CD14-positive monocyte (primary cell): ENCODE data around the gene THEM4. TPM values are rescaled to one million over a fixed set of nuclear protein-coding genes. Genes with fewer than 3 reads are reported as not detected.

Experiments
- DNase-seq, 3 donors: peaks; one replicate each; pipeline ENCODE4 v3.0.0-alpha.2; 2011 to 2022
- H2AFZ ChIP-seq: 2 replicates; pipeline ENCODE4 v1.6.0; 2012; ENCODE audit warnings: mild to moderate bottlenecking, low read depth, low read length, inconsistent platforms; ENCODE audit not compliant: insufficient read depth, poor library complexity, severe bottlenecking
- H3K27ac ChIP-seq, 2 donors: 1 replicate in 1 of 2; 2 replicates in 1 of 2; pipeline ENCODE4 v1.5.1; 2012 to 2013; ENCODE audit warnings: low read length in 2 of 2, control low read depth in 1 of 2, inconsistent platforms in 1 of 2, low read depth in 1 of 2, mild to moderate bottlenecking in 1 of 2
- H3K27me3 ChIP-seq, 2 donors: one replicate each; pipeline versions ENCODE4 v1.6.0 to v1.6.1; 2011 to 2013; ENCODE audit warnings: low read length in 2 of 2; ENCODE audit not compliant: control insufficient read depth in 2 of 2, insufficient read depth in 2 of 2
- H3K36me3 ChIP-seq, 2 donors: replicated peaks in 1 of 2; 1 replicate in 1 of 2; 2 replicates in 1 of 2; pipeline versions ENCODE4 v1.5.1 to v1.6.1; 2012 to 2013; ENCODE audit warnings: low read length in 2 of 2, control low read depth in 1 of 2, inconsistent platforms in 1 of 2, mild to moderate bottlenecking in 1 of 2; ENCODE audit not compliant: insufficient read depth in 2 of 2, control insufficient read depth in 1 of 2
- H3K4me1 ChIP-seq, 2 donors: 1 replicate in 1 of 2; 2 replicates in 1 of 2; pipeline versions ENCODE4 v1.5.1 to v1.6.1; 2012 to 2013; ENCODE audit warnings: low read length in 2 of 2, control low read depth in 1 of 2, inconsistent platforms in 1 of 2, mild to moderate bottlenecking in 1 of 2, moderate library complexity in 1 of 2; ENCODE audit not compliant: insufficient read depth in 2 of 2, control insufficient read depth in 1 of 2
- H3K4me2 ChIP-seq: replicated peaks from 2 replicates; pipeline ENCODE3; 2012; ENCODE audit warnings: low read length, moderate library complexity, mild to moderate bottlenecking; ENCODE audit not compliant: poor library complexity, severe bottlenecking; ENCODE audit errors: extremely low read depth
- H3K4me3 ChIP-seq, 3 experiments: fragments of 200-600 bp in 1 of 3; sonication (generic) in 1 of 3; replicated peaks in 1 of 3; 1 replicate in 2 of 3; 2 replicates in 1 of 3; pipeline ENCODE4 v1.5.1; 2011 to 2013; ENCODE audit warnings: low read length in 3 of 3, mild to moderate bottlenecking in 3 of 3, control low read depth in 2 of 3, low read depth in 2 of 3, inconsistent platforms in 1 of 3, moderate library complexity in 1 of 3
- H3K79me2 ChIP-seq: 2 replicates; pipeline ENCODE4 v1.6.0; 2012; ENCODE audit warnings: mild to moderate bottlenecking, control low read depth, inconsistent platforms, low read length, moderate library complexity; ENCODE audit not compliant: insufficient read depth
- H3K9ac ChIP-seq: 2 replicates; pipeline ENCODE4 v1.6.0; 2017; ENCODE audit warnings: low read length, mild to moderate bottlenecking; ENCODE audit not compliant: insufficient read depth, poor library complexity, severe bottlenecking
- H3K9me3 ChIP-seq, 2 donors: replicated peaks in 1 of 2; 1 replicate in 1 of 2; 2 replicates in 1 of 2; pipeline versions ENCODE4 v1.5.1 to v1.6.1; 2012 to 2013; ENCODE audit warnings: low read length in 2 of 2, control low read depth in 1 of 2; ENCODE audit not compliant: control insufficient read depth in 1 of 2, insufficient read depth in 1 of 2
- H4K20me1 ChIP-seq: 2 replicates; pipeline ENCODE4 v1.6.0; 2012; ENCODE audit warnings: mild to moderate bottlenecking, low read length, control low read depth, moderate library complexity; ENCODE audit not compliant: insufficient read depth
- H3K27ac Mint-ChIP-seq, 7 donors: one replicate each; pipeline ENCODE4 v1.8.0; 2020; ENCODE audit warnings: mild to moderate bottlenecking in 7 of 7, mixed read lengths in 7 of 7, moderate library complexity in 6 of 7, inconsistent platforms in 2 of 7
- H3K27me3 Mint-ChIP-seq, 3 donors: one replicate each; pipeline ENCODE4 v1.8.0; 2021 to 2022; ENCODE audit warnings: low read depth in 3 of 3, mild to moderate bottlenecking in 3 of 3, mixed read lengths in 3 of 3, moderate library complexity in 3 of 3, inconsistent platforms in 1 of 3
- H3K36me3 Mint-ChIP-seq, 2 donors: one replicate each; pipeline ENCODE4 v1.8.0; 2020; ENCODE audit warnings: mixed read lengths in 2 of 2, inconsistent platforms in 1 of 2, mild to moderate bottlenecking in 1 of 2
- H3K4me1 Mint-ChIP-seq: one replicate; pipeline ENCODE4 v1.8.0; 2020; ENCODE audit warnings: mild to moderate bottlenecking, mixed read lengths
- H3K4me3 Mint-ChIP-seq, 2 donors: one replicate each; pipeline ENCODE4 v1.8.0; 2020; ENCODE audit warnings: mild to moderate bottlenecking in 2 of 2, mixed read lengths in 2 of 2, moderate library complexity in 1 of 2
- H3K9me3 Mint-ChIP-seq, 7 donors: one replicate each; pipeline ENCODE4 v1.8.0; 2020 to 2022; ENCODE audit warnings: mixed read lengths in 7 of 7, mild to moderate bottlenecking in 6 of 7, moderate library complexity in 6 of 7, inconsistent platforms in 2 of 7
- CTCF ChIP-seq: fragments of 200-600 bp; IDR thresholded peaks from one replicate; pipeline ENCODE4 v1.8.0; 2022; ENCODE audit warnings: antibody characterized with exemption, mild to moderate bottlenecking
- WGBS: methylation state at CpG from one replicate; pipeline ENCODE4 v1.1.5; 2013; ENCODE audit warnings: missing lambda C conversion rate; ENCODE audit not compliant: insufficient coverage; 5-methylcytosine and 5-hydroxymethylcytosine counted together
- intact Hi-C, 2 donors: fragments of 100-400 bp; cut with micrococcal nuclease; formaldehyde crosslinking; loops; one replicate each; pipeline versions ENCODE4 v1.15.0 to v1.15.1; 2023
- polyA plus RNA-seq, 3 donors: library from polyadenylated mRNA; depleted of rRNA in 1 of 3; unstranded in 2 of 3; stranded (reverse) in 1 of 3; fragments of 300-500 nt in 2 of 3; fragments of >200 nt in 1 of 3; fragmentation: Illumina TruSeq in 2 of 3; gene quantifications; 1 replicate in 2 of 3; 2 replicates in 1 of 3; pipeline ENCODE4 v1.2.3, GENCODE V29; 2012 to 2021

The THEM4 gene
- polyA plus RNA-seq, 3 donors, result 3.7 to 6.0 (median 4.6) TPM

DNA sequence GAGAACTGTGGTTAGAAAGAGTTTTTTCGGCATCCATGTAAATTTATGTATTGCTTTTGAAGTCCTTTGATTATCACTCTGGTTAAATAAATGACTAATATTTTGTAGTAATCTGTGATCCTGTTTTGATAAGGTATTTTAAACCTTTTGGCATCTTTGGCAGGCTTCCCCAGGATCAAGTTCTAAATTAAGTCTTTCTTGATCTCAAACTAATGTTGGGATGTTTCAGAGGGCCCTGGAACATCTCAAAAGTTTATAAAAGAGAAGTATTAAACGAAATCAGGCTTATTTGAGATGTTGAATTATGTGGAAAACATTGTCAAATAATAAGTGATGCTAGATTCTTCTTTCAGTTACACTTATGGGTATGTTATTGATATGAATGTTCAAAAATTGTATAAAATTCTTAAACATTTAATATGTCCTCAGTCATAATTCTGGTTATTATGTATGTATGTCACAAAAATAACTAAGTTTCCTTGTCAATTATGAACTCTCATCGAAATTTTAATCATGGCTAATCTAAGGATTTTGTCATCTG, 47.7 kb upstream of the THEM4 start:
- Histone ChIP-seq H3K4me3 (no peak overlapping the region), H4K20me1 (no peaks in the 10 kb centered on the region), H3K36me3 (no peaks in the 10 kb centered on the region), H3K9me3 (no peaks in the 10 kb centered on the region), H3K4me1 (peaks cover 6 to 7% of the 10 kb centered on the region in 2 donors), H3K27me3 (no peaks in the 10 kb centered on the region), H3K9ac (no peak overlapping the region), H3K27ac (no peak overlapping the region), H3K79me2 (no peaks in the 10 kb centered on the region), H3K4me2 (no peak overlapping the region), H2AFZ (no peak overlapping the region)
- intact Hi-C loops, result no loop called here
- Mint-ChIP-seq H3K27me3 (peaks cover 0 to 2% (median 0%) of the 10 kb centered on the region in 3 donors), H3K4me3 (no peak overlapping the region), H3K27ac (no peak overlapping the region), H3K9me3 (no peaks in the 10 kb centered on the region), H3K4me1 (peaks cover 11% of the 10 kb centered on the region), H3K36me3 (peaks cover 0 to 2% of the 10 kb centered on the region in 2 donors)
- no peak for DNase-seq
- WGBS, result no CpG with 5 or more reads among the region's 3 CpGs
- TF ChIP-seq CTCF, result no peak

- 95% methylated on average over 5 of the region's 7 CpGs for WGBS
- TF ChIP-seq CTCF, result no peak
- intact Hi-C loops, result no loop called here
- peaks cover 6 to 7% of the 10 kb centered on the region in 2 donors for H3K4me1 ChIP-seq
- H3K9me3 ChIP-seq, result no peaks in the 10 kb centered on the region
- H4K20me1 ChIP-seq, result no peaks in the 10 kb centered on the region
- DNase-seq, result no peak
- H3K4me3 Mint-ChIP-seq, result no peak overlapping the region
- H3K4me1 Mint-ChIP-seq, result peaks cover 7% of the 10 kb centered on the region
- H3K27ac Mint-ChIP-seq, result no peak overlapping the region
- no peak overlapping the region for H3K4me3 ChIP-seq
- H2AFZ ChIP-seq, result no peak overlapping the region
- H3K36me3 ChIP-seq, result no peaks in the 10 kb centered on the region
- H3K79me2 ChIP-seq, result no peaks in the 10 kb centered on the region
- no peak overlapping the region for H3K27ac ChIP-seq
- no peaks in the 10 kb centered on the region for H3K27me3 ChIP-seq
- H3K36me3 Mint-ChIP-seq, result no peaks in the 10 kb centered on the region
- peaks cover 0 to 2% (median 0%) of the 10 kb centered on the region in 7 donors for H3K9me3 Mint-ChIP-seq
- H3K27me3 Mint-ChIP-seq, result peaks cover 0 to 5% (median 2%) of the 10 kb centered on the region in 3 donors
- no peak overlapping the region for H3K4me2 ChIP-seq
- no peak overlapping the region for H3K9ac ChIP-seq
These were observed 44.2 kb upstream of the THEM4 start for GRCh38 chr1:151953409-151954094.
